ENCODE data around the gene TNIP2. TPM values are rescaled to one million over a fixed set of nuclear protein-coding genes. Genes with fewer than 3 reads are reported as not detected.

TNIP2 gene
- total and polyA plus RNA-seq, 2 experiments from 2014 or later, result 42.7 to 50.8 TPM

DNA sequence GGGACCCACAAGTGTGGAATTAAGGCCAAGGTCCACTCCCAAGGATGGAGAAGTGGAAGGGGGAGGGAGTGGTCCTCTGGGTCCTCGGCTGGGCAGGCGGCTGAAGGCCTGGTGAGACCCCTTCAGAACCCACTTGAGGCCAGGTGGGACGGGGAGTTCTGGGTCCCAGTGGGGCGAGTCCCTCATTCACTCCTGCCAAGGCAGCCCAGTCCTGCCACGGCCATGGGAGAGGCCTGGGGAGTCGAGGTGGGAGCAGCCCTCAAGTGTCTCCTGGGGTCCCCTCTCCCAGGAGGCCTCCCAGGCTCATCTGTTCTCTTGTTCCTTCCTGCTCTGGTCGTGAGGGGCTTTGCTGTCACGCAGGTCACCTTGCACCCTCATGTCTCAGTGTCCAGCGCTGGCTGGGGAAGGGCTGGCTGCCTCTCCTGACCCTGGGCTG is 30.7 kb upstream of the TNIP2 start:
- Histone ChIP-seq H3K9me3 (ENCODE audit: low read depth) (no peaks in the 10 kb centered on the region), H3K36me3 (replicated peaks; ENCODE audit: insufficient read depth, low read depth) (no peaks in the 10 kb centered on the region), H2AFZ (no peak overlapping the region), H3K27ac (no peak overlapping the region), H3K79me2 (no peaks in the 10 kb centered on the region), H4K20me1 (ENCODE audit: insufficient read depth, poor library complexity, severe bottlenecking) (no peaks in the 10 kb centered on the region), H3K9me2 (replicated peaks; ENCODE audit: insufficient read depth) (no peaks in the 10 kb centered on the region), H3K4me1 (ENCODE audit: insufficient read depth) (no peaks in the 10 kb centered on the region), H3K27me3 (no peaks in the 10 kb centered on the region), H3K4me3 (no peak overlapping the region), H3K4me2 (no peak overlapping the region)
- DNase-seq (ENCODE audit: low spot score), result no peak
- TF ChIP-seq EZH2phosphoT487 (IDR thresholded peaks at IDR 0.05; ENCODE audit: low read depth, severe bottlenecking, unreplicated experiment), result no peak
- no peak for TF ChIP-seq EZH2 (IDR thresholded peaks at IDR 0.05; ENCODE audit: borderline replicate concordance)
- TF ChIP-seq, protein P1, sequence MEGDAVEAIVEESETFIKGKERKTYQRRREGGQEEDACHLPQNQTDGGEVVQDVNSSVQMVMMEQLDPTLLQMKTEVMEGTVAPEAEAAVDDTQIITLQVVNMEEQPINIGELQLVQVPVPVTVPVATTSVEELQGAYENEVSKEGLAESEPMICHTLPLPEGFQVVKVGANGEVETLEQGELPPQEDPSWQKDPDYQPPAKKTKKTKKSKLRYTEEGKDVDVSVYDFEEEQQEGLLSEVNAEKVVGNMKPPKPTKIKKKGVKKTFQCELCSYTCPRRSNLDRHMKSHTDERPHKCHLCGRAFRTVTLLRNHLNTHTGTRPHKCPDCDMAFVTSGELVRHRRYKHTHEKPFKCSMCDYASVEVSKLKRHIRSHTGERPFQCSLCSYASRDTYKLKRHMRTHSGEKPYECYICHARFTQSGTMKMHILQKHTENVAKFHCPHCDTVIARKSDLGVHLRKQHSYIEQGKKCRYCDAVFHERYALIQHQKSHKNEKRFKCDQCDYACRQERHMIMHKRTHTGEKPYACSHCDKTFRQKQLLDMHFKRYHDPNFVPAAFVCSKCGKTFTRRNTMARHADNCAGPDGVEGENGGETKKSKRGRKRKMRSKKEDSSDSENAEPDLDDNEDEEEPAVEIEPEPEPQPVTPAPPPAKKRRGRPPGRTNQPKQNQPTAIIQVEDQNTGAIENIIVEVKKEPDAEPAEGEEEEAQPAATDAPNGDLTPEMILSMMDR (IDR thresholded peaks at IDR 0.05; ENCODE audit: poor library complexity), result no peak
- WGBS (ENCODE audit: low lambda C conversion rate, missing lambda C conversion rate), result 93% methylated on average over 9 of the region's 9 CpGs

DNA sequence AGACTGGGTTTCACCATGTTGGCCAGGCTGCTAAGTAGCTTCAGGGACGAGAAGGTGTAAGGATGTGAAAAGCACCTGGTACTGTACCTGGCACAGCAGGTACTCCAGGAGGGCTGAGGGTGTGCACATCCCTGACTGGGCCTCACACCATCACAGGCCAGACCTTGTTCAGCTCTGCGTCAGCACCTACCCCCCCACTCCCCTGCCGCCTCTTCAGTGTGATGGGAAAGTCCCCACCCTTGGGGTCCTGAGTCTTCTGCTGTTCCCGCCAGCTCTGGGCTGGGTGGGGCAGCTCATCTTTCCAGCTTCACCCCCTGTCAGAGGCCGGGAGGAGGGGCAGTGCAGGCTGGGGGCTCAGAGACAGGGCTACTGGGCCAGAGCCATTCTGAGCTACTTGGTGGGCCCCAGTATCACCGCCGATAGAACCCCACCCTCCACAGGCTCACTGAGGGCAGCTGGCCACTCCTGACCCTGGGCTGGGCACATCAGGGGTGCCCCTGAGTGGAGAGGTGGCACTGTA is 30.1 kb upstream of the TNIP2 start:
- Histone ChIP-seq H3K4me2 (no peak overlapping the region), H4K20me1 (ENCODE audit: insufficient read depth, poor library complexity, severe bottlenecking) (no peaks in the 10 kb centered on the region), H3K27me3 (no peaks in the 10 kb centered on the region), H2AFZ (no peak overlapping the region), H3K36me3 (replicated peaks; ENCODE audit: insufficient read depth, low read depth) (no peaks in the 10 kb centered on the region), H3K9me3 (ENCODE audit: low read depth) (no peaks in the 10 kb centered on the region), H3K4me1 (ENCODE audit: insufficient read depth) (no peaks in the 10 kb centered on the region), H3K27ac (no peak overlapping the region), H3K79me2 (no peaks in the 10 kb centered on the region), H3K9me2 (replicated peaks; ENCODE audit: insufficient read depth) (no peaks in the 10 kb centered on the region), H3K4me3 (no peak overlapping the region)
- no peak for DNase-seq (ENCODE audit: low spot score)
- WGBS (ENCODE audit: low lambda C conversion rate, missing lambda C conversion rate), result 94% methylated on average over 7 of the region's 7 CpGs
- TF ChIP-seq, protein P1 (IDR thresholded peaks at IDR 0.05; ENCODE audit: poor library complexity), result no peak
- TF ChIP-seq EZH2 (IDR thresholded peaks at IDR 0.05; ENCODE audit: borderline replicate concordance) (no peak), EZH2phosphoT487 (IDR thresholded peaks at IDR 0.05; ENCODE audit: low read depth, severe bottlenecking, unreplicated experiment) (no peak)

DNA sequence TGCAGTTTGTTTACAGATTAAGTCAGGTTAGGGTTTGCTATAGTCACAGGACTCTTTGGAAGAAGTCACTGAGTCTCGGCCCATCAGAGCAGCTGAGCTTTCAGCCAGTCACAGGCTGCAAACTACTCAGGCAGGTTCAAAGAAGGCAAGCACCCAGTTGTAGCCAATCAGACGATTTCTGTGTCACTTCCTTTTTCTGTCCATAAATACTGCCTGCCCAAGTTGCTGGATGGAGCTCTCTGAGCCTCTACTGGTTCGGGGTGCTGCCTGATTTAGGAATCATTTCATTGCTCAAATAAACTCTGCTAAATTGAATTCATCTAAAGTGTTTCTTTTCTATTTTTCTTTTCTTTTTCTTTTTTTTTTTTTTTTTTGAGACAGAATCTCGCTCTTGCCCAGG is 29.5 kb upstream of the TNIP2 start:
- no peaks in the 10 kb centered on the region for H3K9me3 ChIP-seq (ENCODE audit: low read depth)
- no peak for DNase-seq (ENCODE audit: low spot score)
- H2AFZ ChIP-seq, result no peak overlapping the region
- no peaks in the 10 kb centered on the region for H3K4me1 ChIP-seq (ENCODE audit: insufficient read depth)
- no peaks in the 10 kb centered on the region for H3K9me2 ChIP-seq (replicated peaks; ENCODE audit: insufficient read depth)
- H3K27ac ChIP-seq, result no peak overlapping the region
- WGBS (ENCODE audit: low lambda C conversion rate, missing lambda C conversion rate), result 42% methylated on average over 3 of the region's 4 CpGs
- TF ChIP-seq, protein P1 (IDR thresholded peaks at IDR 0.05; ENCODE audit: poor library complexity), result no peak
- TF ChIP-seq EZH2phosphoT487 (IDR thresholded peaks at IDR 0.05; ENCODE audit: low read depth, severe bottlenecking, unreplicated experiment) (no peak), EZH2 (IDR thresholded peaks at IDR 0.05; ENCODE audit: borderline replicate concordance) (no peak)
- H3K79me2 ChIP-seq, result no peaks in the 10 kb centered on the region
- H3K36me3 ChIP-seq (replicated peaks; ENCODE audit: insufficient read depth, low read depth), result no peaks in the 10 kb centered on the region
- no peaks in the 10 kb centered on the region for H4K20me1 ChIP-seq (ENCODE audit: insufficient read depth, poor library complexity, severe bottlenecking)
- no peak overlapping the region for H3K4me2 ChIP-seq
- H3K27me3 ChIP-seq, result no peaks in the 10 kb centered on the region
- no peak overlapping the region for H3K4me3 ChIP-seq

All from hepatocyte (in vitro differentiated cells).